HG03159 (cell line): Measurements from ENCODE around the gene TMEM11.

Source experiments
- ATAC-seq: cut with Tn5 transposase; IDR thresholded peaks from one replicate; pipeline ENCODE4 v1.9.1; 2021; ENCODE audit warnings: mild to moderate bottlenecking, moderate library complexity; ENCODE audit not compliant: unreplicated experiment

TMEM11 gene

DNA sequence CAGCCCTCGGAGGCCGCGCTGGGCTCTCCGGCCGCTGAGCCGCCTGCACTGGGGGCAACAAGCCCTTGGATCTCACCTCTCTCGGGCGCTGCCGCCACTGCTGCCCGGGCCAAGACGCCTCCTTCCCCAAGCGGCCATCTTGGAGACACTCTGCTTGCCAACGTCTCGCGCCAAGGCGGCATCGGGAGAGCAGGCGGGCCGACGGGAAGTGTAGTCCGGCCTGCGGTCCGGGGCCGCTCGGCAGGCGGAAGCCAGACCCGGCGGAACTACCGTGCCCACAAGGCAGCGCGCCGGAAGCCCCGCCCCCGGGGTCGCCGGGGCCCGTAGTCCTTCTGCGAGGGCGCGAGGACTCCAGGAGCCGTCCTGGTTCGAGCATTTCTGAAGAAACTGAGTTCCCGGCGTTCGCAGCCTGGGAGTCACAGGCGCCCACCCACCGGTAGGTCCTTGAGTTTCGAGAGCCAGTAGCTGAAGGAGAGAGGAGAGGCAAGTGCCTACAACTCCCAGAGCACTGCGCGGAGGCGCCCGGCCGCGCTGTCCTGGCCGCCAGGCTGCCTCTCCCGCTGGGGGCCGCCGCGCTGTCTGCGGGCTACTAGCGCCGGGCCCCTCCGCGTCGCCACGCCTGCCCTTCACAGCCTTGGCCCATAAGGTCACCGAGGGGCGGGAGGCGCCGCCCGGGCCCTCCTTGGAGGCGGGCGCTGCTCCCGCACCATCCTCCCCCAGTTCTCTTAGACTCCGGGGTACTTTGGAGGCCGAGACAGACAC, at the start of gene TMEM11:
Gene TMEM11 (minus strand): TSS at position 147 of the 762 bp plus-strand sequence. CDS start 9 bp downstream, at position 138.
- peak; percentile 88 for ATAC-seq

GRCh38 chr17:21263376-21263775, 49.4 kb upstream of the TMEM11 start:
- ATAC-seq = no peak

- no peak for ATAC-seq
These were observed 48.5 kb upstream of the TMEM11 start for GRCh38 chr17:21262259-21262993.

DNA sequence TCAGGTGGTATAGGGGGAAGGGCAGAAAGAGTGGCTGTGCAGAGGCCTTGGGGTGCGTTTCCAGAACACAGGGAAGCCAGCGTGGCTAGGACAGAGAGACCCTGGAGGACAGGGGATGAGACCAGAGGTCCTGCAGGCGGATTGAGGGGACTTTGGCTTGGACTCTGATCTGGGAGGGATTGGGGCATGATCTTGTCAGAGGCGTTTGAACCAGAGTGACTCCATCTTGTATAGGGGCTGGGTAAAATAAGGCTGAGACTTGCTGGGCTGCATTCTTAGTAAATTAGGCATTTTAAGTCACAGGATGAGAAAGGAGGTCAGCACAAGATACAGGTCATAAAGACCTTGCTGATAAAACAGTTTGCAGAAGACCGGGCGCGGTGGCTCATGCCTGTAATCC, 44.6 kb upstream of the TMEM11 start:
- no peak for ATAC-seq

GRCh38 chr17:21253646-21254441, 39.9 kb upstream of the TMEM11 start:
- ATAC-seq = no peak

DNA sequence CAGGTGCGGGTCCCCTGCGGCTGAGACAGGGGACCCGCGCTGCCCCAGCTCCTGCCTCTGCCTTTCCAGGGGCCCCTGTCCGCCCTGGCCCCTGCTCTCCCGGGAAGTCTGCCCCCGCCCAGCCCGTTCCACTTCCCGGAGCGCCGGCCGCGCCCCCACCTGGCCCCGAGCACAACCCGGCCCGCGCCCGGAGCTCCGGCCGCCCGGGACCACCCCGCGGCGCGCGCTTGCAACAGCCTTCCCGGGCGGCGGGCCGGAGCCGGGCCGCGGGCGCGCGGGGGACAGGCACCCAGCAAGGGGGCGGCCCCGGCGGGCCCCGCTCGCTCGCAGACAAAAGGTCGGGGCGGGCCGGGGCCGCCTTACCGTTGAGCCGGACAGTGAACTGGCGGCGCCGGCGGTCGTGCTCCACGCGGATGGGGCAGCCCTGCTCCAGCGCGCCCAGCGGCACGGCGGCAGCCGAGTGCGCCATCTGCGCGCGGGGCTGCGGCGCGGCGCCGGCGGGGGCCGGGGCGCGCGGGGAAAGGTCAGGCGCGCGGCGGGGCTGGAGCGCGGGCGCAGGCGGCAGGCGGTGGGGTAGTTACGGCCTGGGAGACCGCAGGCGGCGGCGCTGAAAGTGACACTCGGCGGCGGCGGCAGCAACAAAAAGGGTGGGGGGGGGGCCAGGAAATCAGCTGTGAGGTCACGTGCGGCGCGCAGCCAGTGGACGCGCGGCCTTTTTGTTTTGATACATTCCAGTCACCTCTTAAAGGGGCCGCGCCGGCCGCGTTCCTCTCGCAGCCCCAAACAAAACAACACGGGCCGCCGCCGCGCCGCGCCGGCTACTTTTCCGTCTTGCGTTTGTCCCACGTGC, 39.1 kb upstream of the TMEM11 start, which contains the start of gene NATD1:
Gene NATD1 (minus strand): TSS at position 615 of the 850 bp plus-strand sequence. CDS start 146 bp downstream, at position 469.
- peak; percentile 82 for ATAC-seq

GRCh38 chr17:21252289-21252795, 38.4 kb upstream of the TMEM11 start:
- ATAC-seq = no peak

DNA sequence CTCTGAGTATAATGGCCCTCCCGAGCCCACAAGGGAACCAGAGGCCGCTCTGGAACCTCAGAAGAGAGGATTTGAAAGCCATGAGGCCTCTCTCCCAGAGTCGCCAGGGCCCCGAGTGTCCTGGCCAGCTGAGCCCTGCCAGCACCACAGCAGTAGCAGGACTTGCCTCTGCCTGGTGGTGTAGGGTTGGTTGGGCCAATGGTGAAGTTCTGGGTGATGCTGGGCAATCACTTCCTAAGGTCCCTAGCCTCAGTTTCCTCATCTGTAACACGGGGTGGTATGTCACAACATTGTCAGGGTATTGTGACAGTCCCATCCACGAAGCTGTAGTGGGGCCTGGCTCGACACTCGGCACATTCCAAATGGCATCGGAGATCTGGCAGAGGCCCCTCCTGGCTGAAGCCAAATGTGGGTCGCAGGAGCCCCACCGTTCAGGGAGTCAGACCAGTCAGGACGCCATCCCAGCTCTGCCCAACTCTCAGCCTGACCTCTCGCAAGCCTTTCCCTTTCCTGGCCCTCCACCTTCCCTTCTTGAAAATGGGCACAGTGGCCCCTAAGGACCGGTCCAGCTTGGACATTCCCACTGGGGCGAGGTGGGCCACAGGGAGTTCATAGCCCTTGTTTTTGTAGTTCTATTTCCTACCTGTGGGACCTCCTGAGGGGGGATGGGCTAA, 37.5 kb upstream of the TMEM11 start:
- no peak for ATAC-seq

GRCh38 chr17:21250854-21251253, 36.9 kb upstream of the TMEM11 start:
- ATAC-seq = no peak

- ATAC-seq = no peak
These were observed 36.2 kb upstream of the TMEM11 start for GRCh38 chr17:21249920-21250703.

DNA sequence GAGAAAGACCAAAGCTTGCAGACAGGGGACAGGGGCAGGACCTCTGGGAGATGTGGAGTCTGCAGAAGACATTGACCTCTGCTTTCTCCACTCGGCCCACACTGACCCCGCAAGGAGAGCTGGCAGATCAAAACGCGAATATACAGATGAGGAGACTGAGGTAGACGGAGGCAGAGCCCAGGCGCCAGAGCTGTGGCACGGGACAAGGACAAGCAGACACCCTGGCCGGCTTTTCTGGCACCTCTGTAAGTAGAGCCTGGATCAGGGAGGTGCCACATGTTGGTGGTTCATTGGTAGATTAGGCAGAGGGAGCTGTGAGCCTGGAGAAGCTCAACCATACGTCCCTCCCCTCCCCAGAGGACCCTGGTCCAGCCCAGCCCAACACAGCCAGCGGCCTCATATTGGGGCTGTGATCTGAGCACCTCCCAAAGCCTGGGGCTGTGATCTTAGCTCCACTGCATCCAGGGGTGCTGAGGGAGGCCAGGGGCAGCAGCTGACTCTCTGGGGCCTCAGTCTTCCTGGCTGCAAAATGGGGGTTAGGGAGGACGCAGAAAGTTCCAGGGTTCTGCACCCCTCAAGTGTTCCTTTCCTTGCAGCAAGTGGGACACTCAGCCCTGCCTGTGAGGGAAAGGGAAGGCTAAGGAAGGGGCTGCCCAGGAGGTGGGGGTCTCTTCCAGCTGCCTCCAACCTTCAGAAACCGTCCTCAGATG, 35.3 kb upstream of the TMEM11 start:
- ATAC-seq = no peak

DNA sequence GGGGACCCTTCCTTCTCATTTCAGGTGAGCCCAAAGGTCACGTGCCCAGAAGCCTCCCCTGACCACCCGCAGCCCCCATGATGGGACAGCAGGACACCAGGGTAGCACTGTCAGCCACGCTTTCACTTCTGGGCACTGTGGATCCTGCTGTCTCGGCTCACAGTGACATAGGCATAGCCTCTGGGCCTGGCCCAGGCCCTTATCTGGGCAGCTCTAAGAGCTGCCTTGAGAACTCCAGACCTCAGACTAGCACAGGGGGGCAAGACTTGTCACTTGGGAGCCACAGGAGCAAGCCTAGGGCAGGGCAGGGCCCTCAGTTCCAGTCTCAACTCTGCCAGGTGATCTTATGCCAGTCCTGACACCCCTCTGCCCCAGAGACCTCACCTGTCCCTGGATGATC, 34.5 kb upstream of the TMEM11 start:
- no peak for ATAC-seq

DNA sequence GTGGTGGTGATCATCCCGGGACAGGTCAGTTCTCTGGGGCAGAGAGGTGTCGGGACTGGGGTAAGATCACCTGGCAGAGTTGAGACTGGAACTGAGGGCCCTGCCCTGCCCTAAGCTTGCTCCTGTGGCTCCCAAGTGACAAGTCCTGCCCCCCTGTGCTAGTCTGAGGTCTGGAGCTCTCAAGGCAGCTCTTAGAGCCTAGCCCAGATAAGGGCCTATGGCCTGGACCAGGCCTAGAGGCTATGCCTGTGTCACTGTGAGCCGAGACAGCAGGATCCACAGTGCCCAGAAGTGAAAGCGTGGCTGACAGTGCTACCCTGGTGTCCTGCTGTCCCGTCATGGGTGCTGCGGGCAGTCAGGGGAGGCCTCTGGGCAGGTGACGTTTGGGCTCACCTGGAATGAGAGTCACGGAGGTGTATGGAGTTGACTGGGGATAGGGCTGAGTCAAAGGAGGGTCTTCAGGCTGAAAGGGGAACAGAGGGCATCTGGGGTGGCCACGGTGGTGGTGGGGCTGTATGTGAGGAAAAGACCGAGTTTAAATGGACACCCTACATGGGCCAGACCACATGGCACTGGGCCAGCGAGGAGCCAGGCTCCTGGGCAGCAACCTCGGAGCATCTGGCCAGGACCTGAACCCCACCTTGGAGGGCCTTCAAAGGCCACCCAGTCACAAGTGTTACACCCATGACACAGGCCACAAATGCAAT, 33.7 kb upstream of the TMEM11 start:
- ATAC-seq = no peak

DNA sequence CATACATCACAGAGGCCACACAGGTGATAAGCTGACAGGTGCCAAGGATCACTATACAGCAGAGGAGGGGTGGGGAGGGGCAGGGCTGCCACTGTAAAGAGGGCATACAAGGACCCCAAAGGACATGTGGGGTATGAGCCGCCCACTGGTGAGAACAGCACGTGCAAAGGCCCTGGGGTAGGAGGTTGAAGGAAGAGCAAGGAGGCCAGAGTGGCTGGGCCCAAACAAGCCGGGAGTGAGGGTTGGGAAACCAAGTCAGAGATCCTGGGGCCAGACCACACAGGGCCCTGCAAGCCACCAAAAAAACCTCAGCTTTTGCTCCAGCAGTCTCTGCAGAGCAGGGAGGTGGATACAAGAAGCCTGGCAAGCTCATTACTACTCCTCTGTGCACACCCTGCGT, 32.7 kb upstream of the TMEM11 start:
- ATAC-seq = no peak

DNA sequence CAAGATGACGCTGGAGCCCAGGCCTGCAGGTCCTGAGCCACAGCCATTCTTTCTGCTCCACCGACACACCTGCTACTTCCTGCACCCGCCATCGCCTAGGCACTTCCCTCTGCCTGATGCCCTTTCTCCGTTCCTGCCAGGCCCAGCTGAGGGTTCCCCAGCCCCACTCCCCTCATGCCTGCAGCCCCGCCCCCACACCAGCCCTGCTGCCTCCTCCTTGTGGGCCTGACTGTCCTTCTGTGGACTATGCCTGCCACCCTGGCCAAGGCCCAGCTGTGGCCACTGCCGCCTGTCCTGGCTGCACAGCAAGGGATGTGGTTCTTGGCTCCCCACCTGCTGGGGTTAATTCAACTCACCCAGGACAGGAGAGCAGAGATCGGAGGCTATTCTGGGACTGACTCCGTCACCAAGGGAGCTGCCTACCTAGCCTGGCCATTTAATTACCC, 31.7 kb upstream of the TMEM11 start:
- no peak for ATAC-seq

DNA sequence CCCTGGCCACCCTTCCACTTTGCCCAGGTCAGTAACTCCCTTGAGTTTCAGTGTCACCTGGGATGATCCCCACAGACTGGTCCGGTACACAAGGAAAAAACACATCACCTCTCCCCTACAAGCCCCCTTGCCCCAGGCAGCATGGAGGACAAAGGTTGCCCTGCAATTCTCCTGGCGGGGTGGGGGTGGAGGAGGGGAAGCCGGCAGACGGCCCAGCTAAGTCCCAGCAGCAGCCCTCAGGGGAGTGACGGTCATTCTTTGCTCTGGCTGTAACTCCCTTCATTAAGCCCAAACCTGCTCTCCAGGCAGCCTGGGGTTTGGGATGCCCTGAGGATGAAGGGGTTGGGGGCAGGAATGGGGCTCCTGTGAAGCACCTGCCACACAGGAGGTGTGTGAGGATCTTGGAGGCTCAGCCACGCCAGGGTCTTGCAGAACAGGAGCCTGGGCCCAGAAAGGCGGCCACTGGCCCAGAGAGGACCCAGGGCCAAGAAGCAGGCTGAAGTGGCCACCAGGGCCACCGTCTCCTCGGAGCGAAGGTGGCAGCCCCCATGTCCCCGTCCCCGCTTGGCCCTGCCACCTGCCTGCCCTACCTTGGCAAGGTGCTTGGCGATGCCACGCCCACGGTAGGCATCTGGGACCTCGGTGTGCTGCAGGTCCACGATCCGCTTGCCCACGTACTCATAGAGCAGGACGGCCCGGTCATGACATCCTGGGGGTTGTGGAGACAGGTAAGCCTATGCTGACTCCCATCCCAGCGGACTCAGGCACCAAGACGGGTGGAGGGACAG, 29.7 kb upstream of the TMEM11 start:
- no peak for ATAC-seq
